ENCODE data around the gene BAZ1A.

- TF ChIP-seq CTCF (IDR thresholded peaks at IDR 0.05) (no peak), POLR2AphosphoS5 (IDR thresholded peaks at IDR 0.05; ENCODE audit: low read depth, low read length) (no peak)
These were observed 125.8 kb downstream of the BAZ1A start for GRCh38 chr14:34749408-34749807.

Data from Panc1 (cell line).